Measurements from ENCODE around the gene RCCD1.

GRCh38 chr15:90948506-90948905, 6.2 kb upstream of the RCCD1 start:
- TF ChIP-seq CTCF (IDR thresholded peaks at IDR 0.05) (no peak), POLR2AphosphoS5 (IDR thresholded peaks at IDR 0.05) (no peak), EP300 (IDR thresholded peaks at IDR 0.05) (no peak)

Data from suprapubic skin (tissue), 4 donors.